GM18951 (cell line): Measurements from ENCODE around the gene GPC3.

Experiments used
- POLR2A ChIP-seq: IDR thresholded peaks from 4 replicates; pipeline ENCODE4 v1.6.1; 2011; ENCODE audit warnings: mild to moderate bottlenecking; ENCODE audit not compliant: insufficient read length, insufficient read depth; ENCODE audit errors: extremely low read depth
- in situ Hi-C: fragments of 300-500 bp; cut with MboI; formaldehyde crosslinking; loops from one replicate; pipeline ENCODE4 v1.12.0; 2022; ENCODE audit warnings: low sequenced_read_pairs, mixed read lengths, inconsistent platforms; ENCODE audit not compliant: unreplicated experiment

The GPC3 gene

GRCh38 chrX:133865761-133866471 is 119.5 kb downstream of the GPC3 start:
- in situ Hi-C loops: no loop called here
- no peak for TF ChIP-seq POLR2A

DNA sequence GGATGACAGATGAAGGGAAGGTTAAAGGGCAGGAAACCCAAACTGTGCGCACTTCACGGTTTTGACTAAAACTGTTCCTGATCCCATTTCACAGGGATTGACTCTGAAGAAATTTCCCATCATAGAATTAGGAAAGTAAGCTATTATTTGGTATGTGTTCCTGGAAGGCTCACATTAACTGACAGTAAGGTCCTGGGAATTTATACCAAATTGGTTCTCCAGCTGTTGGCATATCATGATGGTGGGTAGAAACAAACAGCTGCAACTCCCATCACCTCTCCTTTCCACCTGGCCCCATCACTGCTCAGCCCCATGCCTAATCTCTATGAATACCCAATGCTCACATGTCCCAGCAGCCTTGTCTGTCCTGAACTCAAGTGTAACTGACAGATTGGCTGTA is 121.2 kb downstream of the GPC3 start:
- TF ChIP-seq POLR2A: no peak
- in situ Hi-C loops: no loop called here

DNA sequence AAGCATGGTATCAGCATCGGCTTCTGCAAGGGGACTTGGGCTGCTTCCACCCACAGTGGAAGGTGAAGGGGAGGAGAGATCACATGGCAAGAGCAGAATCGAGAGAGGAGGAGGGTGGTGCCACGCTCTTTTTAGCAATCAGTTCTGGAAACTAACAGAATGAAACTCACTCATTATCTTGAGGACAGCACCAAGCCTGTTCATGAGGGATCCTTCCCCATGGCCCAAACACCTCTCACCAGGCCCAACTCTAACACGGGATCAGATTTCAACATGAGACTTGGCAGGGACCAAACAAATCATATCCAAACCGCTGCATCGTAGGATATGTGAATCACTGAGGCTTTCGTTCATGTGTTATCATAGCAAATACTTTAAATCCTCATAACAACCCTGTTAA is 125.5 kb downstream of the GPC3 start:
- in situ Hi-C loops: no loop called here
- no peak for TF ChIP-seq POLR2A

DNA sequence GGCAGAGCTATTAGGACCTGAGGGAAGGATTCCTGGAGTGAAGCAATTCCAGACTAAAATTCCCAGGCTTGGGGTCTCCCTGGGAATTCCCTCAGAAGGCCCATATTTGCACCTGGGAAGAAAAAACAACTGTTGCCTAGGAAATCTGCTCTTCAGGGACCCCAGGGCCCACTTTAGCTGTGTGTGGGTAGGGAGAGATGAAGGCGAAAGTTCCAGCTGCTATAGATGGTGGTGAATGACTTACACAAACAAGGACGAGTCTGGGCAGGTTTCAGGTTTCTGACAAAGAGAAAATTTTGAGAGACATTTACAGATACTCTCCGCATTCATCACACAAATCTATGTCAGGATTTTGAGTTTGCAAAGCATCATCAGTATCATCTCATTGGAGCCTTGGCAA is 126.1 kb downstream of the GPC3 start:
- no peak for TF ChIP-seq POLR2A
- in situ Hi-C loops: no loop called here

- in situ Hi-C loops: no loop called here
- TF ChIP-seq POLR2A: no peak
These were observed 127.6 kb downstream of the GPC3 start for GRCh38 chrX:133857640-133858269.

GRCh38 chrX:133856819-133857218 is 128.6 kb downstream of the GPC3 start:
- in situ Hi-C loops: no loop called here
- TF ChIP-seq POLR2A: no peak

DNA sequence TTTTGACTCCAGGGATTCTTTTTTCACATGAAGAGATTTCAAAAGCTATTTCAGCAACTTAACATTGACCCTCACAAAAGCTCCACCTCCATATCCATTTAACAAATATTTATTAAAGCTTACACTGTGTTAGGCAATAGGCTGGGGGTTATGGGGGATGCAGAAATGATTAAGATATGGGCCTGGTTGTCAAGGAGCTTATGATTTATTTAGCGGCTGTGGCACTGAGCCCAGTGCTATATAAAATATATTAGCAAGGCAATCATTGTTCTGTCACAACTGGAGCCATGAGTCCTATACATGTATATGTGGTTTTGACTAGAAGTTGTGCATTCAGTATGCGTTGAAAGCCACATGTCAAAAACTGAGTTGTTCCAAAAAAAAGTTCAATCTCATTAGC is 131.1 kb downstream of the GPC3 start:
- no peak for TF ChIP-seq POLR2A
- in situ Hi-C loops: no loop called here

DNA sequence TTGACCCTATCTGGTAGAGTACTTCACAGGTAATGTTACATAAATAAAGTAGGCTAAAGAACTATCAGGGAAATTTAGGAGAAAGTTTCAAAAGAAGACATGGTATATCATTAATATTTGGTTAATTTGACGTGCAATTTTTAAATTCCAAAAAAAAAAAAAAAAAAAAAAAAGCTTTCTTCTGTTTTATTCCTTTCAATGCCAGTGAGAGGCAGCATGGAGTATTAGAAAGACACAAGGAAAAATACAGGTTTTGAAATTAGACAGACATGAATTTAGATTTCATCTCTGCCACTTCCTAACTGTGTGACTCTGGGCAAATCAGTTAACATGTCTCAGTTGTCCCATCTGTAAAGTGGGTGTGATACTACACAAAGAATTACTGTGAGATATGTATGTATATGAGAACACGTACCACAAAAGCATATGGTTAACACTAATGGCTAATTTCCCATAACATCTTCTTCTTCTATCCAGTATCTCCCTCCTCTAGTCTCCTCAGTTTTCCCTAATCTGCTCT is 132.5 kb downstream of the GPC3 start:
- in situ Hi-C loops: no loop called here
- no peak for TF ChIP-seq POLR2A

DNA sequence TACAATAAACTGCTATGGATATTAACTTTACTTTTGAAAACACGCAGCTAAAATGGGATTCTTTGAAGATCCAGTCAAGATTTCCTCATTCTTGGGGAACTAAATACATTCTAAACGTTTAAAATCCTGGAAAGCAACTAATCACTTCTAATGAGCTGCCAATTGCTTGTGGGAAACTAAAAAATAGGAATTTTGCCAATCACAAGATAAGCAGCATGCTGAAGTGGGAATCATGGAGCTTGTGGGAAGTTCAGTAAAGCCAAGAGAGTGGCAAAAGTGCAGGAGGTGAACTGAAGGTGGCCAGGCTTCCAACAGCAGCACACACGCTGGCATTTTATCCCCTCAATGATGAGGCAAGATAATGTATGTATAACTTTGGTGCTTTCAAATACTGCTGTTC is 133.0 kb downstream of the GPC3 start:
- in situ Hi-C loops: no loop called here
- TF ChIP-seq POLR2A: no peak

DNA sequence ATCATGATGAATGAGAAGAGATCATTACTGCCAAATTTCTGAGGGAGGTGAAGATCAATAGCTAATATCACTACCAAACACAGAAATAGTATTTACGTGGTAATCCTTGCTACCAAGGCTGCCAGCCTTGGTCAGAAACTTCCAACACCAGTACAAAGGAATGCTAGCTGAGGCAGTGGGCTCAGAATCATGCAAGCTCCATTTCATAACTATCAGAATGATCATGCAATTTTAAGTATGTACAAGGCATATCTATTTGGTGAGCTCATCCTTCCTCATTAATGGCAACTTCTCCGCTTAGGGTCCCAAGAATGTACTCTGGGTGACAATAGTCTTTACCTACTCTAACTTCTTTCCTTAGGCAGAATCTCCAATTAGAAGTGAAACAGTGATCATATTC is 135.0 kb downstream of the GPC3 start:
- in situ Hi-C loops: no loop called here
- no peak for TF ChIP-seq POLR2A

GRCh38 chrX:133849676-133850075 is 135.7 kb downstream of the GPC3 start:
- no peak for TF ChIP-seq POLR2A
- in situ Hi-C loops: no loop called here

GRCh38 chrX:133847340-133847994 is 137.9 kb downstream of the GPC3 start:
- no peak for TF ChIP-seq POLR2A
- in situ Hi-C loops: no loop called here

DNA sequence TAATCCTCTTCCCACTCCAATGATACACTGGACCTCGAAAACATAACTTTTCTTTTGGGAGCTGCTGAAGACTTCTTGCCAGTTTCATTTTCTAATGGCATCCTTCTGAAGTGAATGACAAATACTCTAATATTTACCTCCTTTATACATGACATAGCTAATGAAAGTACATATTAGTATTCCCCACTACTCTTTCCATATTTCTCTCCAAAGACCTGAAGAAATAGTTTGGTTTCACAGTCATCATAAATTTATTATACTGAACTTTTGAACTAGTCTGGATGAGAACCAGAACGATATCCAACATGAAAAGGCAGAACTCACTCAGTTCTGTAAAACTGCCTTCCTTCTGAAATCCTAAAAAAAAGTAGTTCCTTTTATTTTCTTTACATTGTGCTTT is 139.1 kb downstream of the GPC3 start:
- TF ChIP-seq POLR2A: no peak
- in situ Hi-C loops: no loop called here

DNA sequence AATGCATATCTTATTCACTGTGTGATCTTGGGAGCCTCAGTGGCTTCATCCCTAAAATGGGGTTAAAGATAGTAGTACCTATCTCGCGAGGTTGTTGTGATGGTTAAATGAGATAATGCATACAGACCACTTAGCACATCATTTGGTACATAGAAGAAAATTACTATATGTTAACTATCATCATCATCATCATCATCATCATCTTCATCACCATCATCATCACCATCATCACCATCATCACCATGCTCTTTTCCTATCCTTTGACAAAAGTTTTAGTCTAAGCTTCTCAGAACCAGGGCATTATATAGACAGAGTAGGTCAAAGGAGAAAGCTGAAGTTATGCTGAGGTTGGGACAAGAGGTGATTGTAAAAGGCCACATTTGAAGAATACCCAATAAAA is 145.0 kb downstream of the GPC3 start:
- no peak for TF ChIP-seq POLR2A
- in situ Hi-C loops: no loop called here
